IMR-90 (cell line): ENCODE measurements around the gene REXO1. TPM values are rescaled to one million over a fixed set of nuclear protein-coding genes. Genes with fewer than 3 reads are reported as not detected.

ENCODE experiments used
- ATAC-seq: fragments of 200-7000 bp; cut with Tn5 transposase; 2 replicates; pipeline ENCODE4 v1.9.1; 2020; ENCODE audit warnings: low read depth, mild to moderate bottlenecking, moderate library complexity
- BruUV-seq: library from RNA; stranded (reverse); fragments of 400-500 nt; replicated peaks from 2 replicates; lab custom pipeline; 2021; lab: Mats Ljungman, UMichigan
- CTCF ChIA-PET: fragments of 300-600 bp; formaldehyde crosslinking; extraction: SDS; loops from one replicate; lab custom pipeline; 2021; ENCODE audit warnings: antibody characterized with exemption; lab: Yijun Ruan, JAX
- POLR2A ChIA-PET: fragments of 300-600 bp; sonication (Branson Sonifier 250); formaldehyde crosslinking; loops from one replicate; lab custom pipeline; 2022; ENCODE audit warnings: antibody characterized with exemption; ENCODE audit not compliant: unreplicated experiment; lab: Charles Lee
- DNase-seq: peaks from one replicate; pipeline ENCODE4 v3.0.0; 2013
- H2AFZ ChIP-seq: replicated peaks from 2 replicates; pipeline ENCODE3; 2013; ENCODE audit warnings: low read length, mild to moderate bottlenecking; ENCODE audit not compliant: poor library complexity
- H2AK5ac ChIP-seq: 2 replicates; pipeline ENCODE4 v1.6.1; 2013; ENCODE audit warnings: low read depth, low read length, inconsistent platforms
- H2AK9ac ChIP-seq: replicated peaks from 2 replicates; pipeline ENCODE3; 2013; ENCODE audit warnings: mild to moderate bottlenecking, low read depth, low read length, moderate library complexity; ENCODE audit not compliant: poor library complexity
- H2BK120ac ChIP-seq: 2 replicates; pipeline ENCODE4 v1.6.1; 2013; ENCODE audit warnings: low read depth, low read length, inconsistent platforms
- H2BK15ac ChIP-seq: 3 replicates; pipeline ENCODE4 v1.6.1; 2013; ENCODE audit warnings: low read depth, low read length, inconsistent platforms
- H2BK20ac ChIP-seq: 2 replicates; pipeline ENCODE4 v1.6.1; 2013; ENCODE audit warnings: low read depth, mild to moderate bottlenecking, inconsistent platforms, low read length, moderate library complexity
- H2BK5ac ChIP-seq: 2 replicates; pipeline ENCODE4 v1.6.1; 2013; ENCODE audit warnings: mild to moderate bottlenecking, low read depth, low read length, inconsistent platforms; ENCODE audit not compliant: poor library complexity, severe bottlenecking
- H3K14ac ChIP-seq: replicated peaks from 2 replicates; pipeline ENCODE4 v1.6.1; 2013; ENCODE audit warnings: low read depth, low read length, inconsistent platforms
- H3K18ac ChIP-seq: 2 replicates; pipeline ENCODE4 v1.6.1; 2013; ENCODE audit warnings: low read depth, low read length, control low read depth
- H3K23ac ChIP-seq: 2 replicates; pipeline ENCODE4 v1.6.1; 2013; ENCODE audit warnings: low read depth, low read length, inconsistent platforms
- H3K27ac ChIP-seq: 2 replicates; pipeline ENCODE4 v1.5.1; 2013; ENCODE audit warnings: mild to moderate bottlenecking, control low read depth, low read length; ENCODE audit not compliant: insufficient read depth
- H3K27me3 ChIP-seq: 2 replicates; pipeline ENCODE4 v1.6.1; 2013; ENCODE audit warnings: low read length; ENCODE audit not compliant: control insufficient read depth, insufficient read depth
- H3K36me3 ChIP-seq: 2 replicates; pipeline ENCODE4 v1.6.1; 2013; ENCODE audit warnings: low read length, mixed read lengths; ENCODE audit not compliant: control insufficient read depth, insufficient read depth
- H3K4ac ChIP-seq: 2 replicates; pipeline ENCODE4 v1.6.1; 2013; ENCODE audit warnings: low read depth, low read length, inconsistent platforms
- H3K4me1 ChIP-seq: 2 replicates; pipeline ENCODE4 v1.6.1; 2013; ENCODE audit warnings: low read length, mixed read lengths; ENCODE audit not compliant: control insufficient read depth, insufficient read depth
- H3K4me2 ChIP-seq: 2 replicates; pipeline ENCODE4 v1.6.1; 2013; ENCODE audit warnings: low read depth, mild to moderate bottlenecking, control low read depth, low read length, moderate library complexity
- H3K4me3 ChIP-seq: 2 replicates; pipeline ENCODE4 v1.5.1; 2013; ENCODE audit warnings: low read depth, mild to moderate bottlenecking, control low read depth, low read length, moderate library complexity; ENCODE audit not compliant: insufficient read depth
- H3K56ac ChIP-seq: 2 replicates; pipeline ENCODE4 v1.6.1; 2013; ENCODE audit warnings: low read length, inconsistent platforms; ENCODE audit not compliant: insufficient read depth; ENCODE audit errors: extremely low read depth
- H3K79me1 ChIP-seq, 2 experiments: 2 replicates each; pipeline ENCODE4 v1.6.1; 2013; ENCODE audit warnings: low read length in 2 of 2, inconsistent platforms in 1 of 2, low read depth in 1 of 2
- H3K9ac ChIP-seq: 2 replicates; pipeline ENCODE4 v1.6.1; 2013; ENCODE audit warnings: low read depth, low read length, control low read depth
- H3K9me1 ChIP-seq: 2 replicates; pipeline ENCODE4 v1.6.1; 2013; ENCODE audit warnings: low read length, inconsistent platforms; ENCODE audit not compliant: insufficient read depth
- H3K9me3 ChIP-seq: 2 replicates; pipeline ENCODE4 v1.6.1; 2013; ENCODE audit warnings: low read length; ENCODE audit not compliant: control insufficient read depth, insufficient read depth
- H4K20me1 ChIP-seq: 2 replicates; pipeline ENCODE4 v1.6.1; 2013; ENCODE audit warnings: low read length, inconsistent platforms; ENCODE audit not compliant: insufficient read depth
- H4K5ac ChIP-seq: 2 replicates; pipeline ENCODE4 v1.6.1; 2013; ENCODE audit warnings: mild to moderate bottlenecking, low read depth, low read length, control low read depth
- H4K8ac ChIP-seq, 2 experiments: 2 replicates each; pipeline ENCODE4 v1.6.1; 2013; ENCODE audit warnings: low read depth in 2 of 2, low read length in 2 of 2, control low read depth in 1 of 2, inconsistent platforms in 1 of 2
- H4K91ac ChIP-seq: 2 replicates; pipeline ENCODE4 v1.6.1; 2013; ENCODE audit warnings: low read depth, low read length, inconsistent platforms; ENCODE audit not compliant: insufficient read depth
- BHLHE40 ChIP-seq: fragments of 150-350 bp; IDR thresholded peaks from 2 replicates; pipeline ENCODE4 v1.6.1; 2016; ENCODE audit warnings: mild to moderate bottlenecking, low read depth, low read length
- CEBPB ChIP-seq: IDR thresholded peaks from 2 replicates; pipeline ENCODE4 v1.6.1; 2012; ENCODE audit warnings: low read depth, low read length, improper control_type of control experiment
- CHD1 ChIP-seq: IDR thresholded peaks from 2 replicates; pipeline ENCODE4 v1.6.1; 2012; ENCODE audit warnings: low read depth, low read length, improper control_type of control experiment
- CTCF ChIP-seq: conservative IDR thresholded peaks from 2 replicates; pipeline ENCODE4 v1.5.1; 2012; ENCODE audit warnings: mild to moderate bottlenecking, low read depth, low read length, improper control_type of control experiment
- ELK1 ChIP-seq: fragments of 150-350 bp; IDR thresholded peaks from 2 replicates; pipeline ENCODE4 v1.6.1; 2016; ENCODE audit warnings: low read depth, mild to moderate bottlenecking, low read length, moderate library complexity, borderline replicate concordance
- MAFK ChIP-seq: IDR thresholded peaks from 2 replicates; pipeline ENCODE4 v1.6.1; 2012; ENCODE audit warnings: low read depth, low read length, improper control_type of control experiment
- MAZ ChIP-seq: IDR thresholded peaks from 2 replicates; pipeline ENCODE4 v1.6.1; 2012; ENCODE audit warnings: low read depth, mild to moderate bottlenecking, low read length, improper control_type of control experiment, moderate library complexity, borderline replicate concordance
- MXI1 ChIP-seq: IDR thresholded peaks from 2 replicates; pipeline ENCODE4 v1.6.1; 2012; ENCODE audit warnings: low read depth, mild to moderate bottlenecking, low read length, moderate library complexity, borderline replicate concordance
- NFE2L2 ChIP-seq: fragments of 150-350 bp; IDR thresholded peaks from 2 replicates; pipeline ENCODE4 v1.6.1; 2016; ENCODE audit warnings: low read depth, mild to moderate bottlenecking, low read length
- POLR2A ChIP-seq: IDR thresholded peaks from 2 replicates; pipeline ENCODE4 v1.6.1; 2012; ENCODE audit warnings: mild to moderate bottlenecking, low read depth, low read length
- RAD21 ChIP-seq: IDR thresholded peaks from 2 replicates; pipeline ENCODE4 v1.6.1; 2012; ENCODE audit warnings: low read length, improper control_type of control experiment
- RCOR1 ChIP-seq: IDR thresholded peaks from 2 replicates; pipeline ENCODE4 v1.6.1; 2012; ENCODE audit warnings: mild to moderate bottlenecking, low read length, improper control_type of control experiment; ENCODE audit not compliant: insufficient replicate concordance
- RFX5 ChIP-seq: IDR thresholded peaks from 2 replicates; pipeline ENCODE4 v1.8.0; 2012; ENCODE audit warnings: low read depth, mild to moderate bottlenecking, low read length, moderate library complexity
- SMC3 ChIP-seq: fragments of 150-350 bp; IDR thresholded peaks from 2 replicates; pipeline ENCODE4 v1.6.1; 2016; ENCODE audit warnings: low read depth, mild to moderate bottlenecking, antibody characterized with exemption, low read length, moderate library complexity
- WGBS, 2 experiments: methylation state at CpG; one replicate each; pipeline versions ENCODE4 v1.1.5 to v1.1.7; 2013; ENCODE audit warnings: missing lambda C conversion rate in 2 of 2; ENCODE audit not compliant: insufficient read length in 1 of 2; ENCODE audit errors: extremely low coverage in 2 of 2; 5-methylcytosine and 5-hydroxymethylcytosine counted together
- dilution Hi-C: fragments of 300-500 bp; cut with HindIII; formaldehyde crosslinking; loops from one replicate; pipeline ENCODE4 v1.14.3; 2018; ENCODE audit warnings: low sequenced_read_pairs; ENCODE audit not compliant: unreplicated experiment
- in situ Hi-C: fragments of 300-500 bp; cut with MboI; formaldehyde crosslinking; loops from 3 replicates; pipeline ENCODE4 v1.14.3; 2019; ENCODE audit warnings: low sequenced_read_pairs, inconsistent platforms, mixed read lengths
- intact Hi-C: fragments of 100-400 bp; cut with micrococcal nuclease; formaldehyde crosslinking; loops from 2 replicates; pipeline ENCODE4 v1.10.0; 2022
- polyA plus RNA-seq, 3 experiments: library from polyadenylated mRNA; depleted of rRNA; stranded (reverse); fragments of >200 nt; gene quantifications; 2 replicates each; pipeline ENCODE4 v1.2.3, GENCODE V29; 2012; ENCODE audit warnings: low replicate concordance in 1 of 3
- total RNA-seq: library from RNA; depleted of rRNA; stranded (reverse); fragments of >200 nt; gene quantifications from 2 replicates; pipeline ENCODE4 v1.2.3, GENCODE V29; 2012
- TF ChIP-seq, protein P1 (sequence below): fragments of 150-350 bp; IDR thresholded peaks from 2 replicates; pipeline ENCODE4 v1.6.1; 2017; ENCODE audit warnings: mild to moderate bottlenecking, antibody characterized with exemption, low read length, low read depth

Gene REXO1
- total and polyA plus RNA-seq, 2 of the 4 experiments (the other 2 are of a cell fraction): 1.4 to 63.7 TPM

DNA sequence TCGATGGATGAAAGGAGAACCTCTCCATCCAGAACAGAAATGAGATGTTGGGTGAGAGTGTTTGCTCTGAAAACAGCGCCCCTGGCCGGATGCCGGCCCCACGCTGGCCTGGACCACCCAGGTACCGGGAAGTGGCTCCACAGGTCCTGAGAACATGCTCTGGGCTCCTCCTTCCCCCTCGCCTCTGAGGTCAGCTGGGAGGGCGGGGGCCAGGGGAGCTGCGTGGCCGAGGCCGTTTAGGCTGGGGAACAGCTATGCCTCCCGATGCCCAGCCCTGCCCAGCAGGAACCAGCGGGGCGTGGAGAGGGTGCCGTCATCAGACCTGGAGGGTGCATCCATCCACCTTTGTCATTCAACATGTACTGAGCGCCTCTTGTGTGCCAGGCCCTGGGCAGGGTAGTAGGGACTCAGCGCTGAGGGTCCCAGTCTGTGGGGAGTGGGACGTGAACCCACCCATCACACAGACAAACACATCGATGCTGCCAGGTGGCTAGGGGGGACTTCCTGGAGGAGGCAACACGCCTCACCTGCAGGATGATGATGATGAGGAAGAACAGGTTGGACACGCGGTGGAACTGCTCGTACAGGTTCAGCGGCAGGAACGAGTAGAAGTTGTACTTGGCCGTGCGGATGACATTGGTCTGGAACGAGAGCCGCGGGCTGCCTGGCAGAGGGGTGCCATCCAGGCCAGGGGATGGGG, 40.4 kb downstream of the REXO1 start:
- Histone ChIP-seq H4K5ac (no peak overlapping the region), H3K4me3 (no peak overlapping the region), H2BK15ac (no peak overlapping the region), H3K36me3 (peaks cover 13% of the 10 kb centered on the region), H3K4me1 (peaks cover 5% of the 10 kb centered on the region), H3K79me1 (peaks cover 0 to 8% of the 10 kb centered on the region in 2 experiments; a peak in 2 of 4 replicates), H2AFZ (no peak overlapping the region), H3K4me2 (no peak overlapping the region), H2BK5ac (no peak overlapping the region), H3K27ac (no peak overlapping the region), H2BK20ac (no peak overlapping the region), H2AK9ac (no peak overlapping the region), H2BK120ac (no peak overlapping the region), H4K91ac (no peak overlapping the region), H4K8ac (no peak overlapping the region), H2AK5ac (no peak overlapping the region), H3K14ac (no peak overlapping the region), H3K23ac (no peak overlapping the region), H3K9me3 (no peaks in the 10 kb centered on the region), H4K20me1 (no peaks in the 10 kb centered on the region; the same call in 1 of the 2 replicates), H3K4ac (no peak overlapping the region), H3K18ac (no peak overlapping the region), H3K56ac (no peak overlapping the region), H3K27me3 (no peaks in the 10 kb centered on the region), H3K9ac (no peak overlapping the region), H3K9me1 (peaks cover 4% of the 10 kb centered on the region; the same call in 1 of the 2 replicates)
- ChIA-PET POLR2A (no interaction called here), CTCF (no interaction called here)
- dilution Hi-C loops (no loop called here), intact Hi-C loops (no loop called here), in situ Hi-C loops (no loop called here)
- no TSS peak for BruUV-seq
- no peak for ATAC-seq
- WGBS, 2 experiments: no CpG with 5 or more reads among the region's 30 CpGs
- DNase-seq: no peak
- TF ChIP-seq RAD21 (no peak), MAZ (no peak), BHLHE40 (no peak), CEBPB (no peak), RCOR1 (no peak), POLR2A (no peak), RFX5 (no peak), CHD1 (no peak), NFE2L2 (no peak), MAFK (no peak), MXI1 (no peak), ELK1 (no peak), SMC3 (no peak), CTCF (no peak)
- TF ChIP-seq, protein P1, sequence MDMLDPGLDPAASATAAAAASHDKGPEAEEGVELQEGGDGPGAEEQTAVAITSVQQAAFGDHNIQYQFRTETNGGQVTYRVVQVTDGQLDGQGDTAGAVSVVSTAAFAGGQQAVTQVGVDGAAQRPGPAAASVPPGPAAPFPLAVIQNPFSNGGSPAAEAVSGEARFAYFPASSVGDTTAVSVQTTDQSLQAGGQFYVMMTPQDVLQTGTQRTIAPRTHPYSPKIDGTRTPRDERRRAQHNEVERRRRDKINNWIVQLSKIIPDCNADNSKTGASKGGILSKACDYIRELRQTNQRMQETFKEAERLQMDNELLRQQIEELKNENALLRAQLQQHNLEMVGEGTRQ: no peak
